ENCODE results near the gene CNTNAP4. TPM values are rescaled to one million over a fixed set of nuclear protein-coding genes. Genes with fewer than 3 reads are reported as not detected.

CNTNAP4 gene
- total RNA-seq, 1 experiment from 2014 or later, result not detected

GRCh38 chr16:76459111-76459510 is 181.9 kb downstream of the CNTNAP4 start:
- Mint-ChIP-seq H3K27ac (no peak overlapping the region), H3K9me3 (peaks cover 30% of the 10 kb centered on the region), H3K36me3 (peaks cover 16% of the 10 kb centered on the region), H3K4me1 (no peaks in the 10 kb centered on the region), H3K4me3 (no peak overlapping the region), H3K27me3 (ENCODE audit: low read depth) (peaks cover 22% of the 10 kb centered on the region)
- POLR2A ChIA-PET, result no interaction called here
- CTCF ChIA-PET, result no interaction called here
- DNase-seq (ENCODE audit: low spot score) (no peak), ATAC-seq (no peak)
- TF ChIP-seq STAT6 (CRISPR knock-in tag; conservative IDR thresholded peaks at IDR 0.05; ENCODE audit: low read depth) (no peak), ZMAT4 (CRISPR knock-in tag; IDR thresholded peaks at IDR 0.05) (no peak), TCF7 (CRISPR knock-in tag; IDR thresholded peaks at IDR 0.05; ENCODE audit: low read depth) (no peak), E2F4 (CRISPR knock-in tag; IDR thresholded peaks at IDR 0.05; ENCODE audit: borderline replicate concordance, low read depth) (no peak), ATF3 (CRISPR knock-in tag; conservative IDR thresholded peaks at IDR 0.05) (no peak), ZNF138 (CRISPR knock-in tag; conservative IDR thresholded peaks at IDR 0.05) (no peak), E2F5 (CRISPR knock-in tag; IDR thresholded peaks at IDR 0.05) (no peak), USF1 (CRISPR knock-in tag; IDR thresholded peaks at IDR 0.05) (no peak), HMGXB4 (CRISPR knock-in tag; IDR thresholded peaks at IDR 0.05) (no peak), GTF2I (CRISPR knock-in tag; conservative IDR thresholded peaks at IDR 0.05) (no peak), CREB1 (CRISPR knock-in tag; IDR thresholded peaks at IDR 0.05) (no peak), SP1 (CRISPR knock-in tag; conservative IDR thresholded peaks at IDR 0.05) (no peak), ERG (CRISPR knock-in tag; IDR thresholded peaks at IDR 0.05) (no peak), AFF4 (CRISPR knock-in tag; IDR thresholded peaks at IDR 0.05; ENCODE audit: borderline replicate concordance) (no peak), SMAD3 (CRISPR knock-in tag; IDR thresholded peaks at IDR 0.05; ENCODE audit: borderline replicate concordance) (no peak), ZNF396 (CRISPR knock-in tag; IDR thresholded peaks at IDR 0.05; ENCODE audit: borderline replicate concordance) (no peak), PREB (CRISPR knock-in tag; IDR thresholded peaks at IDR 0.05; ENCODE audit: borderline replicate concordance) (no peak), ZNF512 (CRISPR knock-in tag; IDR thresholded peaks at IDR 0.05; ENCODE audit: borderline replicate concordance) (no peak), TP53 (CRISPR knock-in tag; IDR thresholded peaks at IDR 0.05) (no peak)

Measured in WTC11 (cell line).